ENCODE measurements around the gene PGRMC2. TPM values are rescaled to one million over a fixed set of nuclear protein-coding genes. Genes with fewer than 3 reads are reported as not detected.

PGRMC2 gene
- total and polyA plus RNA-seq, 5 donors = 37.6 to 66.1 (median 65.2) TPM

- ATAC-seq = peak in 1 of 2 donors; percentile 35
- no peaks in the 10 kb centered on the region for H3K27me3 ChIP-seq (ENCODE audit: control insufficient read depth, insufficient read depth)
- H3K4me3 ChIP-seq (ENCODE audit: low read length) = no peak overlapping the region
- no peak for DNase-seq
- no peaks in the 10 kb centered on the region for H3K9me3 ChIP-seq (ENCODE audit: control insufficient read depth, low read length)
- WGBS = 36% methylated on average over 8 of the region's 8 CpGs
- no peak overlapping the region for H3K27ac ChIP-seq (ENCODE audit: low read length)
- intact Hi-C loops (cut with DNase I) = no loop called here
- H3K4me1 ChIP-seq (ENCODE audit: control insufficient read depth, insufficient read depth, low read length) = no peaks in the 10 kb centered on the region
These were observed 67.1 kb downstream of the PGRMC2 start for GRCh38 chr4:128220286-128221235.

Other genes with a start within 250 kb of the PGRMC2 start
- 10 to 100 TPM; 11.1 to 15.8 (median 12.5) TPM for gene LARP1B, start 226.5 kb downstream of the PGRMC2 start, total RNA-seq
- 7.4 TPM for gene LARP1B, start 226.5 kb downstream of the PGRMC2 start, polyA plus RNA-seq

Data from right cardiac atrium (tissue), 5 donors.